Bronchial epithelial cell (primary cell): ENCODE results near the gene INPP4A. TPM values are rescaled to one million over a fixed set of nuclear protein-coding genes. Genes with fewer than 3 reads are reported as not detected.

Source experiments
- DNase-seq: peaks from one replicate; pipeline ENCODE4 v3.0.0-alpha.2; 2010; ENCODE audit warnings: low read depth
- FAIRE-seq: peaks from 2 replicates; lab custom pipeline; 2011; peaks lifted over from hg19 to GRCh38; lab: Jason Lieb, UNC
- H3K27me3 ChIP-seq: 2 replicates; pipeline ENCODE4 v1.5.1; 2011; ENCODE audit warnings: low read length; ENCODE audit not compliant: control insufficient read depth, insufficient read depth
- H3K36me3 ChIP-seq: 2 replicates; pipeline ENCODE4 v1.5.1; 2011; ENCODE audit warnings: low read length; ENCODE audit not compliant: control insufficient read depth, insufficient read depth
- H3K4me3 ChIP-seq: 2 replicates; pipeline ENCODE4 v1.5.1; 2011; ENCODE audit warnings: mild to moderate bottlenecking, low read depth, low read length, control low read depth
- total RNA-seq: library from RNA; depleted of rRNA; stranded (reverse); fragments of >200 nt; gene quantifications from 2 replicates; pipeline ENCODE4 v1.2.1, GENCODE V29; 2014
- TF ChIP-seq, protein P1 (sequence below): IDR thresholded peaks from 2 replicates; pipeline ENCODE4 v1.5.1; 2011; ENCODE audit warnings: mild to moderate bottlenecking, moderate library complexity, low read length, control low read depth, inconsistent platforms; ENCODE audit not compliant: insufficient read depth, severe bottlenecking

Gene INPP4A
- total RNA-seq, 1 donor from 2014 or later = 18.2 TPM

DNA sequence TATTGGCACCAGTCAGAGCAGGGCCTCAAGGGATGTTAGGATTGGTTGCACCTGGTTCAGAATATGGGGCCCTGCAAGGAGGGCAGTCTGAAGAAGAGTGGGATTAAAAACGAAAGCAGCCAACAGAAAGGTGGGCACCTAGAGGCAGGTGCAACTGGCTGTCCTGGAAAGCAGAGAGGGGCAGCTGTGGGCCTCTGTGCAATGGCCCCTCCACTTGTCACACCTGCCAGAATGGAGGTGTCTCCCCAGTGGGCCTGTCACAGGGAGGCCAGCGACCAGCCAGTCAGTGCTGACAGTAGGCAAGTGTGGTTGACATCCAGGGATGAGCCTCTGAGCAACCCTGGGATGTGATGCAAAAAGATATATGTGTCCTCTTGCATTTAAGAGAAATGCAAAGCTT, 37.7 kb downstream of the INPP4A start:
- no peak for FAIRE-seq
- Histone ChIP-seq H3K36me3 (no peaks in the 10 kb centered on the region), H3K27me3 (no peaks in the 10 kb centered on the region), H3K4me3 (no peak overlapping the region)
- DNase-seq = no peak
- TF ChIP-seq, protein P1, sequence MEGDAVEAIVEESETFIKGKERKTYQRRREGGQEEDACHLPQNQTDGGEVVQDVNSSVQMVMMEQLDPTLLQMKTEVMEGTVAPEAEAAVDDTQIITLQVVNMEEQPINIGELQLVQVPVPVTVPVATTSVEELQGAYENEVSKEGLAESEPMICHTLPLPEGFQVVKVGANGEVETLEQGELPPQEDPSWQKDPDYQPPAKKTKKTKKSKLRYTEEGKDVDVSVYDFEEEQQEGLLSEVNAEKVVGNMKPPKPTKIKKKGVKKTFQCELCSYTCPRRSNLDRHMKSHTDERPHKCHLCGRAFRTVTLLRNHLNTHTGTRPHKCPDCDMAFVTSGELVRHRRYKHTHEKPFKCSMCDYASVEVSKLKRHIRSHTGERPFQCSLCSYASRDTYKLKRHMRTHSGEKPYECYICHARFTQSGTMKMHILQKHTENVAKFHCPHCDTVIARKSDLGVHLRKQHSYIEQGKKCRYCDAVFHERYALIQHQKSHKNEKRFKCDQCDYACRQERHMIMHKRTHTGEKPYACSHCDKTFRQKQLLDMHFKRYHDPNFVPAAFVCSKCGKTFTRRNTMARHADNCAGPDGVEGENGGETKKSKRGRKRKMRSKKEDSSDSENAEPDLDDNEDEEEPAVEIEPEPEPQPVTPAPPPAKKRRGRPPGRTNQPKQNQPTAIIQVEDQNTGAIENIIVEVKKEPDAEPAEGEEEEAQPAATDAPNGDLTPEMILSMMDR = no peak

DNA sequence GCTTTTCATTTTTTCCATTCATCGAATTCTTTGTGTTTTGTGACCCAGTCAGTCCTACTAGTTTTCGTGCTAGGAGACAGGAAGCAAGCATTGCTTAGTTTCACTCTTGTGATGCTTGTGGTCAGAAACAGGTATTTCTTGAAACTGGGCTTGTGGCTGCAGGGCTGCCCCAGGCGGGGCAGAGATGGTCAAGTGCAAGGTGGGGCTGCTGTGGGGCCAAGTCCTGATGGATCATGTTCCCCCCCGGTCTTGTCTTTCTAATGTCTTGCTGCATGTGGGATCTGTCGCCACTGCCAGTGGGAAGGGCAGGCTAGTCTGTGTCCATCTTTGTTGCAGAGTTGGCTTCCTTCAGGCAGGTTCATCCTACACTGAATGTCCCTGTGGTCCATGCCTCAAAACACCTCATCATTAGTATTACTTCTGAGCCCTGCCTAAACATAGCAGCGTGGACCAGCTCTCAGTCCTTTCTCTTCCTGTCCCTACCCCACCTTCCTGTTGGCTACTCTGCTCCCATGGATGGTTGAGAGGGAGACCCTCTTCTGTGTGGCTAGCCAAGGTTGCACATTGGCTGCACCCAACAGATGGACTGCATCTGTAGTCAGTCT, 38.7 kb downstream of the INPP4A start:
- TF ChIP-seq, protein P1 = no peak
- Histone ChIP-seq H3K27me3 (no peaks in the 10 kb centered on the region), H3K4me3 (no peak overlapping the region), H3K36me3 (no peaks in the 10 kb centered on the region)
- FAIRE-seq = no peak
- DNase-seq = peak; percentile 79

DNA sequence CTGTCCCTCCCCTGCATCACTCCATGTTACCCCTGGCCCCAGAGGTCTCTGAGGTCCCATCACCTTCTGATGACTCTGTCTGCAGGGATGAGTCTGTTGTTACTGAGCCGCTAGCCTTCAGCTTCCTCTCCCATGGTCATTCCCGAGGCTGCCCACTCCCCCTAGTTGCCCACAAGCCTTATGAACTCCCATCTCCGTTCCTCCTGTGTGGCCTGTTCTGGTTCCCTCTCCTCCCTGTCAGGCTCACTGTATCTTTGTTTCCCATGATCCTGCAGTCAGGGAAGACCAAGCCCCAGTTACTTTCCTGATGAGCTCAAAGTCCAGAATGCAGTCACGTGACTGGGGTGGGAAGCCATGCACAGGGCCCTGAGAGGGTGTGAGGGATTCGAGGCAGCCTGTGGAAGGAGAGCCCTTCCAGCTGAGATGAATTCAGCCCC, 39.5 kb downstream of the INPP4A start:
- DNase-seq = no peak
- TF ChIP-seq, protein P1 = no peak
- no peaks in the 10 kb centered on the region for H3K36me3 ChIP-seq
- H3K27me3 ChIP-seq = no peaks in the 10 kb centered on the region
- no peak for FAIRE-seq
- H3K4me3 ChIP-seq = no peak overlapping the region

DNA sequence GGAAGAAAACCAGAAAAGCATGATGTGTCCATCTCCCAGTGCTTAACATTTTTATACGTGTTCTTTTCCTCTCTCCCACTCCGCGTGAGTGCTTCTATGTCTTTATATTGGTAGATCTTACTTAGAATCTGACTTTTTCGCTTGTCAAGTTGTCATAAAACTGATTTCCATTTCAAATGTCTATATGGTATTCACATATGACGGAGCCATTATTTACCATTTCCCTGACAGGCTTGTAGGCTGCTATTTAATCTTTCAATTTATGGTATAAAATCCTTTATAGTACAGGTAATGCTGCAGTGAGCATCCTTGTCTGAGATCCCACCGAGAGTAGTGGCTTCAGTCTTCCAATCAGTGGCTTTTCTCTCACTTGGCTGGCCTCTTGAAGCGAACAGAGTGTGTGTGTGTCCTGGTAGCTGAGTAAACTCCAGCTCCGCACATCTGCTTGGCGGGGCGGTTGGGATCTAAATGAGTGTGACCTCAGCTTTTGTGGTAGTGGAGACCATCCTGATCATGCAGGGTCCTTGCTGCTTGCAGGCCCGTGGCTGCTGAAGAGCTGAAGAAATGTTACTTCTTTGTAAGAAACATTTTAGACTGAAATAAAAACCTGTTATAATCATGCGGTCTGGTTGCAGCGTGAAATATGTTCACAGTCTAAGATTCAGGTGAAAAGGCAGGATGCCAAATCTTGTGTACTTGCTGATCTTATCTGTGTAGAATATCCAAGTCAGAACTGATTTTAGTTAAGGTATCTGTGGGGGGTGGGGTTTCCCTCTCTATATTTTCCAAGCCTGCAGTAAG, 40.2 kb downstream of the INPP4A start:
- Histone ChIP-seq H3K36me3 (no peaks in the 10 kb centered on the region), H3K4me3 (no peak overlapping the region), H3K27me3 (no peaks in the 10 kb centered on the region)
- TF ChIP-seq, protein P1 = no peak
- FAIRE-seq = no peak
- DNase-seq = no peak

DNA sequence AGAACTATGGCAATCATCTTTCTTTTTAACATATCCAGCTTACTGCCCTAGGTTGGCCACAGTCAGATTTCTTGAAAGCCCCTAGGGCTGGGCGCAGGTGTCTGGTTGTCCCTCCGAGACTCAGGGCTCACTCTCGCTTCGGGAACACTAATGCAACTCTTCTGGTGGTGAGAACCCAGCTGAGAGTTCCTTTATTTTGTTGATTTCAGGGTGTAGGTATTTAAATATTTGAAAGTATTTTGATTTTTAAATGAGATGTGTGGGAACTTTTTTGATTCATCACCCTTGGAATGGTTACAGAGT, 40.7 kb downstream of the INPP4A start:
- H3K4me3 ChIP-seq = no peak overlapping the region
- FAIRE-seq (no peak), DNase-seq (no peak)
- no peaks in the 10 kb centered on the region for H3K27me3 ChIP-seq
- no peaks in the 10 kb centered on the region for H3K36me3 ChIP-seq
- TF ChIP-seq, protein P1 = no peak
